ENCODE results near the gene ANO1.
"Not testable (repeated sequence)": the region's sequence is repeated elsewhere in the genome, so short reads cannot be mapped to it uniquely, and the experiment has no call there.

ANO1 gene

GRCh38 chr11:70191495-70192140 is 113.5 kb downstream of the ANO1 start:
- Histone ChIP-seq H3K9me3 (ENCODE audit: control insufficient read depth, insufficient read depth, low read length) (no peaks in the 10 kb centered on the region), H3K36me3 (ENCODE audit: control insufficient read depth, insufficient read depth, low read length) (no peaks in the 10 kb centered on the region), H3K4me3 (ENCODE audit: low read length) (no peak overlapping the region), H3K27me3 (ENCODE audit: control insufficient read depth, insufficient read depth, low read length) (no peaks in the 10 kb centered on the region), H3K4me1 (ENCODE audit: control insufficient read depth, insufficient read depth, low read length) (no peaks in the 10 kb centered on the region), H3K27ac (ENCODE audit: low read length) (no peak overlapping the region)
- no CpG with 5 or more reads among the region's 22 CpGs for WGBS (ENCODE audit: insufficient coverage, insufficient read length)
- no peak for DNase-seq (ENCODE audit: low read depth, low spot score)

GRCh38 chr11:70192666-70193410 is 114.7 kb downstream of the ANO1 start:
- H3K27ac ChIP-seq (ENCODE audit: low read length): no peak overlapping the region
- DNase-seq (ENCODE audit: low read depth, low spot score): no peak
- H3K27me3 ChIP-seq (ENCODE audit: control insufficient read depth, insufficient read depth, low read length): no peaks in the 10 kb centered on the region
- no peaks in the 10 kb centered on the region for H3K9me3 ChIP-seq (ENCODE audit: control insufficient read depth, insufficient read depth, low read length)
- H3K36me3 ChIP-seq (ENCODE audit: control insufficient read depth, insufficient read depth, low read length): no peaks in the 10 kb centered on the region
- no peak overlapping the region for H3K4me3 ChIP-seq (ENCODE audit: low read length)
- WGBS (ENCODE audit: insufficient coverage, insufficient read length): no CpG with 5 or more reads among the region's 15 CpGs
- H3K4me1 ChIP-seq (ENCODE audit: control insufficient read depth, insufficient read depth, low read length): no peaks in the 10 kb centered on the region

GRCh38 chr11:70193411-70194292 is 115.5 kb downstream of the ANO1 start:
- H3K4me1 ChIP-seq (ENCODE audit: control insufficient read depth, insufficient read depth, low read length): no peaks in the 10 kb centered on the region
- H3K27ac ChIP-seq (ENCODE audit: low read length): no peak overlapping the region
- WGBS (ENCODE audit: insufficient coverage, insufficient read length): 100% methylated on average over 2 of the region's 7 CpGs
- no peak overlapping the region for H3K4me3 ChIP-seq (ENCODE audit: low read length)
- no peaks in the 10 kb centered on the region for H3K36me3 ChIP-seq (ENCODE audit: control insufficient read depth, insufficient read depth, low read length)
- no peak for DNase-seq (ENCODE audit: low read depth, low spot score)
- H3K27me3 ChIP-seq (ENCODE audit: control insufficient read depth, insufficient read depth, low read length): no peaks in the 10 kb centered on the region
- no peaks in the 10 kb centered on the region for H3K9me3 ChIP-seq (ENCODE audit: control insufficient read depth, insufficient read depth, low read length)

- Histone ChIP-seq H3K9me3 (ENCODE audit: control insufficient read depth, insufficient read depth, low read length) (no peaks in the 10 kb centered on the region), H3K4me3 (ENCODE audit: low read length) (no peak overlapping the region), H3K27me3 (ENCODE audit: control insufficient read depth, insufficient read depth, low read length) (no peaks in the 10 kb centered on the region), H3K36me3 (ENCODE audit: control insufficient read depth, insufficient read depth, low read length) (no peaks in the 10 kb centered on the region), H3K27ac (ENCODE audit: low read length) (no peak overlapping the region), H3K4me1 (ENCODE audit: control insufficient read depth, insufficient read depth, low read length) (no peaks in the 10 kb centered on the region)
- WGBS (ENCODE audit: insufficient coverage, insufficient read length): 100% methylated on average over 2 of the region's 3 CpGs
- DNase-seq (ENCODE audit: low read depth, low spot score): no peak
These were observed 117.0 kb downstream of the ANO1 start for GRCh38 chr11:70194792-70195791.

GRCh38 chr11:70200212-70200844 is 122.2 kb downstream of the ANO1 start:
- DNase-seq (ENCODE audit: low read depth, low spot score): no peak
- Histone ChIP-seq H3K4me3 (ENCODE audit: low read length) (no peak overlapping the region), H3K27me3 (ENCODE audit: control insufficient read depth, insufficient read depth, low read length) (no peaks in the 10 kb centered on the region), H3K36me3 (ENCODE audit: control insufficient read depth, insufficient read depth, low read length) (0 out of 2 replicates have a peak, but pooled peaks cover 3% of the 10 kb centered on the region), H3K4me1 (ENCODE audit: control insufficient read depth, insufficient read depth, low read length) (peaks cover 4% of the 10 kb centered on the region; the same call in 1 of the 2 replicates), H3K27ac (ENCODE audit: low read length) (no peak overlapping the region), H3K9me3 (ENCODE audit: control insufficient read depth, insufficient read depth, low read length) (no peaks in the 10 kb centered on the region)
- no CpG with 5 or more reads among the region's 10 CpGs for WGBS (ENCODE audit: insufficient coverage, insufficient read length)

- not testable (repeated sequence) for H3K36me3 ChIP-seq (ENCODE audit: control insufficient read depth, insufficient read depth, low read length); H3K4me1 ChIP-seq (ENCODE audit: control insufficient read depth, insufficient read depth, low read length); H3K9me3 ChIP-seq (ENCODE audit: control insufficient read depth, insufficient read depth, low read length); H3K4me3 ChIP-seq (ENCODE audit: low read length); DNase-seq (ENCODE audit: low read depth, low spot score); H3K27ac ChIP-seq (ENCODE audit: low read length); H3K27me3 ChIP-seq (ENCODE audit: control insufficient read depth, insufficient read depth, low read length)
- no CpG with 5 or more reads among the region's 3 CpGs for WGBS (ENCODE audit: insufficient coverage, insufficient read length)
These were observed 122.9 kb downstream of the ANO1 start for GRCh38 chr11:70201047-70201446.

GRCh38 chr11:70201882-70202861 is 124.1 kb downstream of the ANO1 start:
- 100% methylated on average over 1 of the region's 29 CpGs for WGBS (ENCODE audit: insufficient coverage, insufficient read length)
- no peak for DNase-seq (ENCODE audit: low read depth, low spot score)
- no peaks in the 10 kb centered on the region for H3K9me3 ChIP-seq (ENCODE audit: control insufficient read depth, insufficient read depth, low read length)
- no peak overlapping the region for H3K27ac ChIP-seq (ENCODE audit: low read length)
- no peak overlapping the region; the same call in 1 of the 2 replicates for H3K4me3 ChIP-seq (ENCODE audit: low read length)
- H3K27me3 ChIP-seq (ENCODE audit: control insufficient read depth, insufficient read depth, low read length): no peaks in the 10 kb centered on the region
- H3K36me3 ChIP-seq (ENCODE audit: control insufficient read depth, insufficient read depth, low read length): peaks cover 13% of the 10 kb centered on the region; the same call in 1 of the 2 replicates
- H3K4me1 ChIP-seq (ENCODE audit: control insufficient read depth, insufficient read depth, low read length): peaks cover 4% of the 10 kb centered on the region; the same call in 1 of the 2 replicates

- Histone ChIP-seq H3K4me1 (ENCODE audit: control insufficient read depth, insufficient read depth, low read length) (peaks cover 4% of the 10 kb centered on the region; the same call in 1 of the 2 replicates), H3K27me3 (ENCODE audit: control insufficient read depth, insufficient read depth, low read length) (no peaks in the 10 kb centered on the region), H3K36me3 (ENCODE audit: control insufficient read depth, insufficient read depth, low read length) (peaks cover 17% of the 10 kb centered on the region; the same call in 1 of the 2 replicates), H3K4me3 (ENCODE audit: low read length) (peak within 1 kb of the TSS; percentile 95), H3K27ac (ENCODE audit: low read length) (no peak within 1 kb of the TSS), H3K9me3 (ENCODE audit: control insufficient read depth, insufficient read depth, low read length) (no peaks in the 10 kb centered on the region)
- peak; percentile 85 for DNase-seq (ENCODE audit: low read depth, low spot score)
- WGBS (ENCODE audit: insufficient coverage, insufficient read length): no CpG with 5 or more reads among the region's 91 CpGs
These were observed 125.0 kb downstream of the ANO1 start, which contains the start of gene FADD for GRCh38 chr11:70202920-70203750. TSS of gene FADD (plus strand) at chr11:70203296. CDS start at chr11:70203460, 164 bp downstream.
